ENCODE measurements around the gene PRR30.

PRR30 gene

DNA sequence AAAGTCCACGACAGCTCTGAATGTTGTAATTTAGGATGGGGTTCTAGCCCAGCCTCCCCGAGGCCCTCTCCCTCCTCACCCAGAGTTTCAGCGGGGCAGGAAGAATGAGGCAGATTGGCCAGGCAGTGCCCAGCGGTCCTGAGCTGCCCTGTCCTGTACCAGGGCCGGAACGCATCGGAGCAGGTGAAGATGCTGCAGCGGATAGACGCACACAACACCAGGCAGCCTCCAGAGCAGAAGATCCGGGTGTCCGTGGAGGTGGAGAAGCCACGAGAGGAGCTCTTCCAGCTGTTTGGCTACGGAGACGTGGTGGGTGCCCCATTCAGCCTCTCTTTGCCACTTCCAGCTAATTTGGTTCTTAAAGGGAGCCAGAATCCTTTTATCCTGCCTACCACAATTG is 41.9 kb downstream of the PRR30 start:
- DNase-seq (ENCODE audit: low read depth): no peak

DNA sequence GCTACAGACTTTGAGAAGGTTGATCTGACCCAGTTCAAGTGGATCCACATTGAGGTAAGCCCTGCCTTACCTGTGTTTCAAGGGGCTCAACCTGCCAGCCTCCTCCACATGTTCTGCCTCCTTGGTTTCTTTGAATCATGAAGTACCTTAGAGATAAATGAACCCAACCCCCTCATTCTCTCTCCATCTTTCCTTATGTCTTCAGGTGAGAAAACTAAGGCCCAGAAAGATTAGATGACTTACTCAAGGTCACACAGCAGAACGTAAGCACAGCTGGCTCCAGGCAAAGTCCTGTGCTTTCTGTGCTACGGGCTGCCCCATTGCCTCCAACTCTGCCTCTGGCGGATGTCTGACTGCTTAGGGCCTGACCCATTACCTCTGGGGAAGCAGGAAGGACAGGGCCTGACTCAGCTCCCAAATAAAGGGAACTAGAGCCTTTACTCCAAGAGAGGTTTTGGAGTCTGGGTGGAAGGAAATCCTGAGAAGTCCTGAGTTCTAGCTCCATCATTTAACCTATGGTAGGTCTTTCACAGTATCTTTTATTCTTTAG is 42.4 kb downstream of the PRR30 start:
- DNase-seq (ENCODE audit: low read depth): no peak

DNA sequence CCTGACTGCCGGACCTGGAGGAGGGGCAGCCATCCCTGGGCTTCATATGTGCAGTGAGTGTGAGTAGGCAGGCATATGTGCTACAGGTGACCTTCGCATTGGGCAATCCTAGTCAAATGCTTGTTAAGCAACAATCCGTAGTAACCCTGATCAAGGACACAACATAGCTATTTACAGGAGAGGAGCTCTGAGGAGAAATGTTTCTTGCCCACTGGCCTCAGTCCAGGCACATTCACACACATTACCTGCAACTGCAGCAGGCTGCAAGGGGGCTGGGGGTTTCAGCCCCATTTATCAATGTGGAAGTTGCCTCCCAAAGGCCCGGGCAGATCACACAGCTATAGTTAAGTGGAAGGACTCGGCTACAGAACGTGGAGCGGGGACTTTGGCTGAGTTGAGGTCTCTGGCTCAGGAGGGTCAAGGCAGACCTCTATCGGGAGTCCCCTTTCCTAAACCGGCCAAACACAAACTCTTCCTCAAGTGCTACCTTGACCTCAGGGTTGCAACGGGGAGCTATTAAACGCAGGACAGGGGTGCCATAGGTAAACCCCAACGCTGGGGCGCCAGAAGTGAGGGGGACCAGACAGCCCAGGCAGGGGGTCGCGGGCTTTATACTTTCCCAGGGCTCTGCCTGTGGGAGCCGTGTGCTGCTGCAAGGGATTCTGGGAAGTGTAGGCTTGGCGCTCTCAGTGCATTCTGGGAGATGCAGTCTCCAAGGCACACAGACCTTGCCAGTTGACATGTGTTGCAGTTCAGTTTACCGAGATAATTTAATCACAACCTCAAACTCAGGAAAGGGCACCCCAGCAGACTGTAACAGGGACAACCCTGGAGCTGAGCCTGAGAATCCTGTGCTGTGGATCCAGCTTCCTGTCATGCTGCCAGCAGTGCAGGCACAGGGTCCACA is 43.2 kb downstream of the PRR30 start:
- no peak for DNase-seq (ENCODE audit: low read depth)

- no peak for DNase-seq (ENCODE audit: low read depth)
These were observed 43.8 kb downstream of the PRR30 start for GRCh38 chr2:27095427-27095744.

DNA sequence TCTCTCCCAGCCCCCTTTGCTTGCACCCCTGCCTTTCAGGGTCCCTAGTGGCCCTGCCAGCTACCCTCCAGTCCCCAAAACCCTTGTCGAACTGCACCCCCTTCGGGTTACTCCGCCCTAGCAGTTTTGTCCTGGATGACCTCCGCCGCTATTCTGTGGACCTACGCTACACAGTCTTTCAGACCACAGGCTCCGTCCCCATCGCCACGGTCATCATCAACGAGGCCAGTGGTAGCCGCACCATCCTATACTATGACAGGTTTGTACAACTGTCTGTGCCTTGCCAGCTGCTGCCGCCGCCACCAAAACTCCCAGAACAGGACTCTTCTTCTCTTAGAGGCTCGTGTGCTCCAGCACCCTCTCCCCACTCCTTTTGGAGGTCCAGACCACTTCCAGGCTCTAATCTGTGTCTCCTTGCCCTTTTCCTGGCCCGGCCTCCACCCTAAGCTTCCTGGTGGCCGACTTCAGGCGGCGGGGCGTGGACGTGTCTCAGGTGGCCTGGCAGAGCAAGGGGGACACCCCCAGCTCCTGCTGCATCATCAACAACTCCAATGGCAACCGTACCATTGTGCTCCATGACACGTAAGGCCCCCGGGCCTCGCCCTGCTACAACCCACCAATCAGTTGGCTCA is 44.7 kb downstream of the PRR30 start:
- no peak for DNase-seq (ENCODE audit: low read depth)

DNA sequence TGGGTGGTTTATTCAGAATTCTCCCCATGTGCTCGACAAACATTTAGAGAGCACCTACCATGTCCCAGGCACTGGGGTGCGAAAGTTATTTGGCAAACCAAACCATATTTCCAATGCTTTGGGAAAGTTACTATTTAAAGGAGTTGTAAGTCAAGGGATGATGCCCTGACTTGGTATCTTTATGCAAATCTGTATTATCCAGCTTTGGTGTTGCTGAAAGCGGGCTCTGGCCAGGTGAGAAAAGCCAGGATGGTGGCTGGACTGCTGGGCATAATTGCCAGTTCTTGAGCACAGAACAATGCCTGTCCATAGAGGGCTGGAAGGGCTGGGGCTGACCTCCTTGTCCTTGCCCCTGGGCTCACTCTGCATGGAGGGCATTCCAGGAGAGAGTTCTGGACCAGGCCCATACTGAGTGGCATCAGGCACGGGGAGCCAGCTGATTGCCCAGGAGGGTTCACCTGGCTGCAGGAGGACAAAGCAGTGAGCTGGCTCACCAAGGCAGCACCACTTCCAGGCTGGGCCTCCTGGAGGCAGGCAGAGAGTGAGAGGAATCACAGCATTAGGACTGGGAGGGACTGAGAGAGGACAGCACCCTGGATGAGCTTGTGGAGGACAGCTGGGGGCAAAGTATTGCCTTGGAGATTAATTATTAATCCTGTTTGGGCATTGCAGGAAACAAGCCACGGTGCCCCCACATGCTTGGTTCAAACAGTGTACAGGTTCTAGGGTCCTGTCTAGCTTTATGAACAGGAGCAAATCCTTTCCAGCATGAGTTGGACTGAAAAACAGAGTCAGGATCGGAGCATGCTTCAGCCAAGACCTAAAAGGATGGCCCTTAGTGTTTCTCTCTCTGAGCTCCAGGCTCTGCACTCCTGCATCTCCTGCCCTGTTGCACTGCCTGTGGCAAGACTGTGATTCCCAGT is 45.5 kb downstream of the PRR30 start:
- DNase-seq (ENCODE audit: low read depth): no peak

- no peak for DNase-seq (ENCODE audit: low read depth)
These were observed 46.3 kb downstream of the PRR30 start for GRCh38 chr2:27092696-27093429.

DNA sequence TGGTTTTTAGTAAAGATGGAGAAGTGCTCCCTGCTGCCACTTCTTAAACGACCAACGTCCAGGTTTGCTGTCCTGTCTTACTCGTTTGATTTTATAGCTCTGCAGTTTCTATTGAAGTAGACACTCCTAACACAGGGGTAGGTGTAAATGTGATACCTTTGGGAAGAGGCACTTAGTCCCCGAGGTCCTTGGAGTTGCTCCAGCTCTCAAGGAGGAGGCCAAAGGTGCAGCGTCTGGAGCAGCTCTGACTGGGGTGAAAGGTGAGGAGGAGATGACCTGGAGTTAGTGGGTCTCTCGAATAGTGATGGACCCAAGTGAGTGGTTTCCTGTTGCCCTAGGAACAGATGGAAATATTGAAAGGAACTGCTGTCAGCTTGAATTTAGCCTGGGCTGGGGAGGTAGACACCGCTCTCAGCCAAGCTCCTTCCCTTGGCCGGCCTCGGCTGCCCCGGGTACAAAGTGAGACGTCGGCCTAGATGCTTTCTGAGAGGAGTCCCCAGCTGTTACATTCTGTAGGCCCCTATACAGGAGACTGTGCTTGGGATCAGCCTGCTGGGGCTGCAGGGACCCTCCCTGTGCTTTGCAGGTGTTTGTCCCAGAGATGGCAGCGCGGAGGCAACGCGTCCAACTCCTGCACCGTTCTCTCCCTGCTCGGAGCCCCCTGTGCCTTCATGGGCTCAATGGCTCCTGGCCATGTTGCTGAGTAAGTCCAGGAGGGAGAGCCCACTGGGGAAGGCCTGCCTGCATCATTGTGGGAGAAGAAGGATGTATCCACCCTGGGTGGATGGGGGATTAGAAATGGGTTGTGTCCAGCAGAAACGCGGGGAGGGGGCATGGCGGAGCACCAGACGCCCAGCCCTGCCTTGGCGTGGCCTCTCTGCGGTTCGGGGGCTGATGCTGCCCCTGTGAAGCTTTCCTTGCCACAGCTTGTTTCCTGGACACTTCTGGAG is 47.2 kb downstream of the PRR30 start:
- DNase-seq (ENCODE audit: low read depth): no peak

DNA sequence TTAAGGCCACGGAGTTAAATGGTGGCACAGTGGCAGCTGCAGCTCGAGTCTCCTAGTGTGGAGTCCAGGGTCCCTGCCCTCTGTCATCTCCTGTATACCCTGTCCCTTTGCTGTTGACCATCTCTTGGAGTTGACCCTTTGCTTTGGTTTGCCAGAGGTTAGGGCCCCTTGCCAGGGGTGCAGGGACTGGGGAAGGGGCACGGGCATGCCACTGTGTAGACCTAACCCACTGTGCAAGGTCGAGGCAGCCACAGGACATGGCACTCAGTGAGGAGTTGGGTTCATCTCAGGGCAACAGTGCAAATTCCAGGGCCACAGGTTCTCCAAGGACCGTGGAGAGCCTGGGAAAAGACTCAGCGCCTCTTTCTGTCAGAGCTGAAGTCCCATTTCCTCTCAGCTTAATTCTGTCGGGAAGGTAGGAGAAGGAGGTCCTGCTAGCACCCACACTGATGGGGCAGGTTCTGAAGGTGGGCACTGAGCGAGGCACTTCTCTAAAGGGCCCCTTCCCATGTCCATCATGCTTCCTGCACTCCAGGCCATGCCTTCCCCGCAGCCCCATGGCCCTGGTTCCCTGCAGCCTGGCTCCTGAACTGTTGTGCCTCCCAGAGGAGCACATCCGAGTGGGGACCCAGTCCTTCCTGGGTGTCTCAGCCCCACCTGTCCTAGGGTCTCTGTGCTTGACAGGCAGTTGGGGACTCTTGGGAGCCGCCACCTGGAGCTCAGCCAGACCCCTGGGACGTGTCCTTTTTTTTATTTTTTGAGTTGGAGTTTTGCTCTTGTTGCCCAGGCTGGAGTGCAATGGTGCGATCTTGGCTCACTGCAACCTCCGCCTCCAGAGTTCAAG is 49.9 kb downstream of the PRR30 start:
- no peak for DNase-seq (ENCODE audit: low read depth)

DNA sequence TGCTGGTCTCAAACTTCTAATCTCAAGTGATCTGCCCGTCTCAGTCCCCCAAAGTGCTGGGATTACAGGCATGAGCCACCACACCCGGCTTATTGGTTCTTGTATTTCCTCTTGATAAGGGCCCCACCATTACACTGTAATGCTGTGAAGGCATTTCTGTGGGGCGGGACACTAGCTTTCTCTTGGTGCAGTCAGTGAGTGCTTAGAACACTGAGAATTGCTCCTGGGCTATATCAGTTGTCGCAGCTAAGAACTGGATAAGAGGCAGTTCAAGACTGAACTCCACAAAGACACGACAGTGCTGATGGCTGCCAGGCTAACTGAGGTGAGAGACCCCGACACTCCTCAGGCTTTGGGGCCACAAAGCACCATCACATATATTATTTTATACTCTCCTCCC is 50.6 kb downstream of the PRR30 start:
- no peak for DNase-seq (ENCODE audit: low read depth)

DNA sequence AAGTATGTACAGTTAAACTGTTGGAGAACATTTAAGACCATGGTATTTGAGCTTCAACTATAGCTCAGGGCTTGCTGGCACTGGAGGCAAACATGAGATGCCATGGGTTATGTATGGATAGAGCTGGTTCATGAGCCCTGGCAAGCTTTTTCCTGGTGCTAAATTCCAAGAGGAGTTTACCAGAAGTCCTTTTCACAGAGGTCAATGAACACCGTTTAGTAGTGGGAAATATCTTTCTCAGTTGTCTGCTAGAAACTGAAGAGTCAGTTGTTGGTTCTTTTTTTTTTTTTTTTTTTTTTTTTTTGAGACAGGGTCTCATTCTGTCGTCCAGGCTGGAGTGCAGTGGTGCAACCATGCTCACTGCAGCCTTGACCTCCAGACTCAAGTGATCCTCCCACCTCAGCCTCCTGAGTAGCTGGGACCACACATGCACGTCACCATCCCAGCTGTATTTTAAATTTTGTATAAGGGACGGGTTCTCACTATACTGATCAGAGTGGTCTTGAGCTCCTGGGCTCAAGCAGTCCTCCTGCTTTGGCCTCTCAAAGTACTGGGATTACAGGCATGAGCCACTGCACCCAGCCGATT is 51.3 kb downstream of the PRR30 start:
- DNase-seq (ENCODE audit: low read depth): no peak

All from fibroblast of the conjunctiva (primary cell).